HCT116 (cell line): ENCODE results near the gene SDCBP2. TPM values are rescaled to one million over a fixed set of nuclear protein-coding genes. Genes with fewer than 3 reads are reported as not detected.

Experiments used
- ATAC-seq: fragments of 200-7000 bp; cut with Tn5 transposase; 2 replicates; pipeline ENCODE4 v1.9.1; 2020; ENCODE audit warnings: mild to moderate bottlenecking, moderate library complexity
- BruUV-seq: library from RNA; stranded (reverse); fragments of 400-500 nt; replicated peaks from 2 replicates; lab custom pipeline; 2021; lab: Mats Ljungman, UMichigan
- CTCF ChIA-PET: fragments of 300-600 bp; sonication (Branson Sonifier 250); formaldehyde crosslinking; loops from one replicate; lab custom pipeline; 2021; ENCODE audit warnings: antibody characterized with exemption; lab: Charles Lee
- POLR2A ChIA-PET: fragments of 300-600, 350-600 bp; sonication (Branson Sonifier 250); formaldehyde crosslinking; loops from one replicate; lab custom pipeline; 2021; ENCODE audit warnings: antibody characterized with exemption; lab: Charles Lee
- RAD21 ChIA-PET, 2 experiments: fragments of 300-600 bp; sonication (Branson Sonifier 250); formaldehyde crosslinking; loops; one replicate each; lab custom pipeline; 2023; ENCODE audit warnings: low total read pairs in 2 of 2; ENCODE audit not compliant: uncharacterized antibody in 2 of 2, unreplicated experiment in 2 of 2, low non-redundant PET in 1 of 2; lab: Charles Lee
- DNase-seq: peaks from one replicate; pipeline ENCODE4 v3.0.0-alpha.2; 2010; ENCODE audit warnings: low read depth, low spot score
- H2AFZ ChIP-seq: fragments of 200-600 bp; shearing (Covaris generic), sonication (generic); 2 replicates; pipeline ENCODE4 v1.6.1; 2017; ENCODE audit warnings: low read depth, mixed run types, mixed read lengths, antibody characterized with exemption, low read length; ENCODE audit not compliant: poor library complexity, severe bottlenecking
- H3K27ac ChIP-seq: 2 replicates; pipeline ENCODE4 v1.5.1; 2012; ENCODE audit warnings: low read depth, low read length
- H3K27me3 ChIP-seq: fragments of 200-600 bp; sonication (generic); 2 replicates; pipeline ENCODE4 v1.6.1; 2016; ENCODE audit warnings: mixed run types, low read length, mixed read lengths; ENCODE audit not compliant: insufficient read depth
- H3K36me3 ChIP-seq, 2 experiments: fragments of 200-500 bp in 1 of 2; fragments of 200-600 bp in 1 of 2; sonication (Bioruptor generic) in 1 of 2; sonication (generic) in 1 of 2; 2 replicates each; pipeline versions ENCODE4 v1.5.1 to v1.6.1; 2014 to 2016; ENCODE audit warnings: low read length in 2 of 2, inconsistent platforms in 1 of 2, mixed read lengths in 1 of 2, mixed run types in 1 of 2; ENCODE audit not compliant: insufficient read depth in 2 of 2, control insufficient read depth in 1 of 2
- H3K4me1 ChIP-seq, 2 experiments: fragments of 200-600 bp in 1 of 2; sonication (generic) in 1 of 2; 2 replicates each; pipeline versions ENCODE4 v1.5.1 to v1.6.1; 2012 to 2017; ENCODE audit warnings: low read length in 2 of 2, inconsistent platforms in 1 of 2, mild to moderate bottlenecking in 1 of 2, mixed read lengths in 1 of 2, mixed run types in 1 of 2, moderate library complexity in 1 of 2; ENCODE audit not compliant: insufficient read depth in 2 of 2, control insufficient read depth in 1 of 2
- H3K4me2 ChIP-seq: fragments of 200-600 bp; sonication (generic); 2 replicates; pipeline ENCODE4 v1.6.1; 2017; ENCODE audit warnings: mixed run types, low read length, mixed read lengths
- H3K4me3 ChIP-seq, 2 experiments: fragments of 200-600 bp in 1 of 2; sonication (generic) in 1 of 2; replicated peaks in 1 of 2; 2 replicates each; pipeline ENCODE4 v1.5.1; 2011 to 2016; ENCODE audit warnings: low read length in 2 of 2, control low read depth in 1 of 2, low read depth in 1 of 2, mild to moderate bottlenecking in 1 of 2, mixed read lengths in 1 of 2, mixed run types in 1 of 2
- H3K79me2 ChIP-seq: fragments of 200-600 bp; sonication (generic); 2 replicates; pipeline ENCODE4 v1.6.1; 2017; ENCODE audit warnings: mild to moderate bottlenecking, mixed run types, low read length, moderate library complexity, mixed read lengths; ENCODE audit not compliant: insufficient read depth
- H3K9ac ChIP-seq: fragments of 200-600 bp; sonication (generic); 2 replicates; pipeline ENCODE4 v1.6.1; 2016; ENCODE audit warnings: low read length, mixed read lengths
- H3K9me2 ChIP-seq: fragments of 200-600 bp; sonication (generic), shearing (Covaris generic); 2 replicates; pipeline ENCODE4 v1.6.1; 2017; ENCODE audit warnings: mixed run types, mild to moderate bottlenecking, moderate library complexity; ENCODE audit not compliant: insufficient read depth
- H3K9me3 ChIP-seq, 2 experiments: fragments of 200-500 bp in 1 of 2; fragments of 200-600 bp in 1 of 2; sonication (Bioruptor generic) in 1 of 2; sonication (generic) in 1 of 2; 2 replicates each; pipeline ENCODE4 v1.6.1; 2014 to 2017; ENCODE audit warnings: low read length in 2 of 2, mixed read lengths in 2 of 2, inconsistent platforms in 1 of 2, low read depth in 1 of 2, mild to moderate bottlenecking in 1 of 2, mixed run types in 1 of 2, moderate library complexity in 1 of 2; ENCODE audit not compliant: control insufficient read depth in 1 of 2, insufficient read depth in 1 of 2
- H4K20me1 ChIP-seq: fragments of 200-600 bp; sonication (generic), shearing (Covaris generic); 2 replicates; pipeline ENCODE4 v1.6.1; 2017; ENCODE audit warnings: mixed run types, mild to moderate bottlenecking, moderate library complexity; ENCODE audit not compliant: insufficient read depth
- ATF3 ChIP-seq: IDR thresholded peaks from 2 replicates; pipeline ENCODE4 v1.6.1; 2012
- EGR1 ChIP-seq: IDR thresholded peaks from 2 replicates; pipeline ENCODE4 v1.6.1; 2012; ENCODE audit warnings: low read depth
- ELF1 ChIP-seq: IDR thresholded peaks from 2 replicates; pipeline ENCODE4 v1.6.1; 2012; ENCODE audit warnings: low read depth, borderline replicate concordance
- EZH2phosphoT487 ChIP-seq: fragments of 200-600 bp; IDR thresholded peaks from 2 replicates; pipeline ENCODE4 v1.6.1; 2018; ENCODE audit warnings: antibody characterized with exemption, borderline replicate concordance
- FOSL1 ChIP-seq: IDR thresholded peaks from 2 replicates; pipeline ENCODE4 v1.6.1; 2012; ENCODE audit warnings: low read depth
- JUND ChIP-seq: IDR thresholded peaks from 2 replicates; pipeline ENCODE4 v1.6.1; 2012
- RAD21 ChIP-seq: IDR thresholded peaks from 2 replicates; pipeline ENCODE4 v1.6.1; 2012; ENCODE audit warnings: low read depth, mild to moderate bottlenecking
- SIN3A ChIP-seq: IDR thresholded peaks from 2 replicates; pipeline ENCODE4 v1.6.1; 2012; ENCODE audit warnings: low read depth
- SP1 ChIP-seq: IDR thresholded peaks from 2 replicates; pipeline ENCODE4 v1.6.1; 2012; ENCODE audit warnings: low read depth
- TCF7L2 ChIP-seq: IDR thresholded peaks from 2 replicates; pipeline ENCODE4 v1.7.0; 2011; ENCODE audit warnings: borderline replicate concordance, inconsistent platforms; ENCODE audit not compliant: insufficient read depth, insufficient read length; ENCODE audit errors: extremely low read depth
- YY1 ChIP-seq: IDR thresholded peaks from 2 replicates; pipeline ENCODE4 v1.6.1; 2011; ENCODE audit warnings: low read length, low read depth, moderate library complexity, mild to moderate bottlenecking; ENCODE audit not compliant: insufficient replicate concordance; ENCODE audit errors: extremely low read depth
- ZFX ChIP-seq: fragments of 450-650 bp; IDR thresholded peaks from 2 replicates; pipeline ENCODE4 v1.6.1; 2017
- intact Hi-C: fragments of 100-400 bp; cut with micrococcal nuclease; formaldehyde crosslinking; loops from 2 replicates; pipeline ENCODE4 v1.10.0; 2022
- total RNA-seq: library from RNA; stranded (reverse); gene quantifications from one replicate; pipeline ENCODE4 v1.2.1, GENCODE V29; 2021; ENCODE audit not compliant: unreplicated experiment
- TF ChIP-seq, protein P1 (sequence below): IDR thresholded peaks from 2 replicates; pipeline ENCODE4 v1.6.1; 2012

Gene SDCBP2
- total RNA-seq, 1 experiment from 2014 or later: 3.4 TPM

- TF ChIP-seq TCF7L2: no peak
Observed at GRCh38 chr20:1310071-1310470, 18.9 kb downstream of the SDCBP2 start (continued).

- intact Hi-C loops: no loop called here
- POLR2A ChIA-PET: no interaction called here
Observed at GRCh38 chr20:1309439-1309847, 19.5 kb downstream of the SDCBP2 start.

More at GRCh38 chr20:1309439-1309847, 19.5 kb downstream of the SDCBP2 start:
- BruUV-seq: no TSS peak
- H3K9me2 ChIP-seq: no peaks in the 10 kb centered on the region
- RAD21 ChIA-PET: no interaction called here
- no peaks in the 10 kb centered on the region; the same call in 1 of the 2 replicates for H4K20me1 ChIP-seq
- no peak overlapping the region for H3K4me3 ChIP-seq
- no peaks in the 10 kb centered on the region for H3K9me3 ChIP-seq
- H3K4me2 ChIP-seq: no peak overlapping the region
- peaks cover 0 to 3% of the 10 kb centered on the region in 2 experiments; a peak in 1 of 4 replicates for H3K4me1 ChIP-seq
- no peak overlapping the region for H3K9ac ChIP-seq
- H2AFZ ChIP-seq: no peak overlapping the region
- H3K27me3 ChIP-seq: no peaks in the 10 kb centered on the region
- H3K36me3 ChIP-seq: no peaks in the 10 kb centered on the region
- CTCF ChIA-PET: no interaction called here
- TF ChIP-seq ZFX (no peak), SP1 (no peak), SIN3A (no peak), EGR1 (no peak), JUND (no peak), EZH2phosphoT487 (no peak), ATF3 (no peak), TCF7L2 (no peak), YY1 (no peak), FOSL1 (no peak), RAD21 (no peak), ELF1 (no peak)
- TF ChIP-seq, protein P1, sequence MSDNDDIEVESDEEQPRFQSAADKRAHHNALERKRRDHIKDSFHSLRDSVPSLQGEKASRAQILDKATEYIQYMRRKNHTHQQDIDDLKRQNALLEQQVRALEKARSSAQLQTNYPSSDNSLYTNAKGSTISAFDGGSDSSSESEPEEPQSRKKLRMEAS: no peak
- DNase-seq: no peak
- H3K79me2 ChIP-seq: no peaks in the 10 kb centered on the region
- ATAC-seq: no peak
- no peak overlapping the region for H3K27ac ChIP-seq
